ENCODE results near the gene METTL27. TPM values are rescaled to one million over a fixed set of nuclear protein-coding genes. Genes with fewer than 3 reads are reported as not detected.

METTL27 gene
- total and polyA plus RNA-seq, 2 experiments from 2014 or later: 10.1 to 11.0 TPM

- peaks cover 3% of the 10 kb centered on the region; the same call in 2 of the 3 replicates for H3K36me3 Mint-ChIP-seq (ENCODE audit: low read depth)
- Histone ChIP-seq H3K27ac (ENCODE audit: low read depth) (no peak overlapping the region), H3K79me2 (replicated peaks; ENCODE audit: insufficient read depth) (no peaks in the 10 kb centered on the region), H3K4me1 (ENCODE audit: insufficient read depth) (no peaks in the 10 kb centered on the region), H3K27me3 (ENCODE audit: insufficient read depth) (no peaks in the 10 kb centered on the region), H3K36me3 (ENCODE audit: insufficient read depth) (no peaks in the 10 kb centered on the region), H3F3A (replicated peaks; ENCODE audit: low read depth) (no peaks in the 10 kb centered on the region), H4K20me1 (replicated peaks; ENCODE audit: insufficient read depth) (no peaks in the 10 kb centered on the region), H2AFZ (no peak overlapping the region), H3K4me2 (no peak overlapping the region), H3K4me3 (no peak overlapping the region), H3K9me2 (ENCODE audit: insufficient read depth) (no peaks in the 10 kb centered on the region)
- H3K27me3 Mint-ChIP-seq (ENCODE audit: insufficient read depth, low read depth, poor library complexity): peaks cover 2% of the 10 kb centered on the region
- DNase-seq (ENCODE audit: low spot score): no peak
- ATAC-seq: no peak
- TF ChIP-seq EZH2 (IDR thresholded peaks at IDR 0.05; ENCODE audit: low read depth, unreplicated experiment) (no peak), CREB1 (CRISPR knock-in tag; IDR thresholded peaks at IDR 0.05; ENCODE audit: low read depth) (no peak), STAT1 (IDR thresholded peaks at IDR 0.05; ENCODE audit: unreplicated experiment) (no peak), NANOG (IDR thresholded peaks at IDR 0.05; ENCODE audit: borderline replicate concordance) (no peak), REST (IDR thresholded peaks at IDR 0.05; ENCODE audit: unreplicated experiment) (no peak), EZH2phosphoT487 (IDR thresholded peaks at IDR 0.05; ENCODE audit: unreplicated experiment) (no peak), ETS1 (IDR thresholded peaks at IDR 0.05) (no peak), ZNF114 (CRISPR knock-in tag; IDR thresholded peaks at IDR 0.05) (no peak), ZNF462 (CRISPR knock-in tag; IDR thresholded peaks at IDR 0.05) (no peak), JUNB (IDR thresholded peaks at IDR 0.05; ENCODE audit: unreplicated experiment) (no peak), CTCF (conservative IDR thresholded peaks at IDR 0.05; ENCODE audit: low read depth in 2 of 2) (no peak), ZNF331 (CRISPR knock-in tag; IDR thresholded peaks at IDR 0.05; ENCODE audit: low read depth) (no peak), POLR2AphosphoS5 (IDR thresholded peaks at IDR 0.05; ENCODE audit: low read depth) (no peak)
- peaks cover 7% of the 10 kb centered on the region; the same call in 1 of the 3 replicates for H3K9me3 Mint-ChIP-seq
- H3K27ac Mint-ChIP-seq: no peak overlapping the region
- H3K4me3 Mint-ChIP-seq: no peak overlapping the region
- no peaks in the 10 kb centered on the region for H3K4me1 Mint-ChIP-seq
These were observed 55.7 kb downstream of the METTL27 start for GRCh38 chr7:73786588-73786987.
